GM18861 (cell line): Measurements from ENCODE around the gene DERL3.

ENCODE experiments used
- ATAC-seq: cut with Tn5 transposase; IDR thresholded peaks from one replicate; pipeline ENCODE4 v1.9.1; 2021; ENCODE audit not compliant: unreplicated experiment

Gene DERL3

DNA sequence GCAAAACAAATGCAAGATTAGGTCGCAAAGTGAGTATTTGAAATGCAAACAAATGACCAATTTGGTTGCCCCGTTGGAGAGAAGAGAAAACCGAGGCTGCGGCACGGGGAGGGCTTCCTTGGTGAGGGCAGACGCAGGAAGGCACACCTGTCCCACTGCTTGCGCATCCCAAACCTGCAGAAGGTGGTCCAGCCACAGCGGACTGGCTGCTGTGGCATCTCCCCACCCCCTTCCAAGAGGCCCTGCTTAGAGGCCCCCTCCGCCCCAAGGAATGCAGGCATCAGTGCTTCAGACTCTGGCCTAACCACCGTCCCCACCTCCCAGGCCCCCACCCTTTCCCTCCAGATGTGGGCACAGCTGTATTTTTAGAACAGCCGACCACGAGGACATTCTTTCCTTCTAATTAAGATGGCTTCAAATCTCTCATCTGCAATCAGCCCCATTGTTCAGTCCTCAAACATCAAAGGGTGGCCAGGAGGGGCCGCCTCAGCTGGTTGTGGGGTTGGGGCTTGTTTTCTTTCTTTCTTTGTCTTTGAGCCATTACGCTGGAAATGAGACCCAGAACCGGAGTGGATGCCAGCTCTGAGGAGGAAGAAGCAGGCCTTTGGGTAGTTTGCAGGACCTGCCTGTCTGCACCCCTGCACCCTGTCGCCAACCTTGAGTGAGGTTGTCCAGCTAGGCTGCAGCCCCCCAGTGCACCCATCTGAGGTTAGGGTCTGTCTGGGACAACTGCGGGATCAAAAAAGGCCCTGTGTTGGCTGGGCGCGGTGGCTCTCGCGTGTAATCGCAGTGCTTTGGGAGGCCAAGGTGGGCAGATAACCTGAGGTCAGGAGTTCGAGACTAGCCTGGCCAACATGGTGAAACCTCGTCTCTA, 9.4 kb upstream of the DERL3 start:
- ATAC-seq = no peak

GRCh38 chr22:23847310-23847920, 8.6 kb upstream of the DERL3 start:
- ATAC-seq = no peak

- no peak for ATAC-seq
These were observed 7.3 kb upstream of the DERL3 start for GRCh38 chr22:23846081-23846469.

- ATAC-seq = no peak
These were observed 6.7 kb upstream of the DERL3 start for GRCh38 chr22:23845265-23846080.

DNA sequence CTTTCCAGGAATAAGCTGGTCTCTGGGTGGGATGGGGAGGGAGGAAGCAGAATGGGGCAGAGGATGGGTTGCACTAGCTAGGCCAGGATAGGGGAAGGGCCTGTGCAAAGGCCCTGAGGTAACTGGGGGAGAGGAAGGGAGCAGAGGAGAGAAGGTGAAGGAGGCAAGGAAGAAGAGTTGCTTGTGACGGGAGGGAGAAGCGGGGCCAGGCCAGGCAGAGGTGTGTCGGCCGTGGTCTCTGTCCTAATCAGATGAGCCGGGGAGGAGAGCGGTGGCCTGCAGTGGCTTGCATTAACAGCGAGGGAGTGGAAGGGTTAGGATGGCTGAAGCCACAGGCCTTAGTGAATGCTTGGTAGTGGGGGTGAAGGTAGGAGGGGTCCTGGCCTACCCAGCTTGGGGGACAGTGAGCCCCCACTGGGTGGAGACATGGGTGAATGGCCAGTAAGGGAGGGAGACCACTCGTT, 6.0 kb upstream of the DERL3 start:
- ATAC-seq = no peak

DNA sequence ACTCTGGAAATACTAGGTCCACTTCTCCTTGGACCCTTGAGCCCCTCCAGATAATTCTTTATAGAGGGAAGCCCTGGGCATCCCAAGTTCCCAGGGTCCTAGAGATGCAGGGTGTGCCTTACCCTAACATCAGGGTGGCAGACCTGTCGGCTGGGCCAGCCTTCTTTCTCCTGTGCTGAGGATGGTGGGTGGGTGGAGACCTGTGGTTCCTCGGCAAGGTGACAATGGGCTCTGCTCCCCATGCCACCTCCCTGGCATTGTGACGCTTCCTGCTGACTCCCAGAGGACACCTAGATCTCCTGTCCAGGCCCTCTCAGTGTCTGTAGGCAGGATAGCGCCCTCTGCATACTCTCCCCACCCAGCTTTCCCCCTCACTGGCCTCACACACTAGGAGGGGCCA, 3.8 kb upstream of the DERL3 start:
- ATAC-seq = no peak

DNA sequence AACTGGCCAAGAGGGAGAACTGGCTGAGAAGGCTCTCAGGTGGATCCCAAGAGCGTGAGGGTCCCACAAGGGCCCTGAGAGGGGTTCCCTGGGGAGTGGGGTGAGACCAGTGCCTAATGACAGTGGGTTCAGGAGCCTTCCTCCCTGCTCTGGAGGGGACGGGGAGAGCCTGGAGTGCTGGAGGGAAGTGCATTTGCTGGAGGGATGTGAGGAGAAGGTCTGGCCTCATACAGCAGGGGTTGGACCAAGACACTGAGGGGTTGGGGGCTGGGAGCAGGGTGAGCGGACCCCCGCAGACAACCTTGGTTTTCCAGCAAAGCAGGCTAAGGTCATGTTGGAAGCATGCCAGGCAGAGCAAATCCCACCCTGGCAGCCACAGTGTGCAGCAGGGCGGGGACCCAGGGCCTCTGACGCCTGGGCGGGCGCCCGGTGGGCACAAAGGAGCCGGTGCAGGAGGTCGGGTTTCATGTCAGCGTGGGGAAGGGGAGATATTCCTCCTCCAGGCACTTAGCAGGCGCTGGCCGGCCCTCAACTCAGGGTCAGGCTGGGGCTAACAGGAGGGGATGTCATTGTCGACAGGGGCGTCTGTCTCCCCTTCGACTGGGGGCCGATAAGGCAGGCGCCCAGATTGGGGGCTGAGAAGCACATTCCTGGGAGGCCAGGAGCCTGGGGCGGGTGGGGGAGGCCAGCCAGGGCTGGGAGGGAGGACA, 3.1 kb upstream of the DERL3 start:
- no peak for ATAC-seq

DNA sequence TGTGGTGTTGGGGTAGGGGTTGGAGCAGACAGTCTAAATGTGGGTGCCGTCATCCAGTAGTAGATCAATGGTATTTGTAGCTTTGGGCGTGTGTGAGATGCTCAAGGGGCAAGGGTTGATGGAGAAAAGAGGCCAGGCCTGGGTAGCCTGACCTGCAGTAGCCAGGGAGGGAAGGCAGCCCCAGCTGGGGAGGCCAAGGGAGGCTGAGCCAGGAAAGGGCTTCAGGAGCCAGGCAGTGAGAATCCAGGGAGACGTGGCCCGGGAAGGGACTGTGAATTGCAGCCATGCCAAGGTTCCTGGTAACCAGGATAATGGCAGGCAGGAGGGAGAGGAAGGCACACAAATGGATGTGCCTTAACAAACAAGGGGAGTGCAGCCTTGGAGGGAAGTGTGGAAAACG, 2.5 kb upstream of the DERL3 start:
- ATAC-seq = no peak

- no peak for ATAC-seq
These were observed 1.2 kb upstream of the DERL3 start for GRCh38 chr22:23840026-23840425.

- peak; percentile 5 for ATAC-seq
These were observed 710 bp downstream of the DERL3 start for GRCh38 chr22:23837911-23838680.

GRCh38 chr22:23837496-23837859, 1.3 kb downstream of the DERL3 start:
- ATAC-seq = no peak

- ATAC-seq = no peak
These were observed 1.9 kb downstream of the DERL3 start for GRCh38 chr22:23836692-23837495.

- no peak for ATAC-seq
These were observed 2.5 kb downstream of the DERL3 start for GRCh38 chr22:23836281-23836680.

DNA sequence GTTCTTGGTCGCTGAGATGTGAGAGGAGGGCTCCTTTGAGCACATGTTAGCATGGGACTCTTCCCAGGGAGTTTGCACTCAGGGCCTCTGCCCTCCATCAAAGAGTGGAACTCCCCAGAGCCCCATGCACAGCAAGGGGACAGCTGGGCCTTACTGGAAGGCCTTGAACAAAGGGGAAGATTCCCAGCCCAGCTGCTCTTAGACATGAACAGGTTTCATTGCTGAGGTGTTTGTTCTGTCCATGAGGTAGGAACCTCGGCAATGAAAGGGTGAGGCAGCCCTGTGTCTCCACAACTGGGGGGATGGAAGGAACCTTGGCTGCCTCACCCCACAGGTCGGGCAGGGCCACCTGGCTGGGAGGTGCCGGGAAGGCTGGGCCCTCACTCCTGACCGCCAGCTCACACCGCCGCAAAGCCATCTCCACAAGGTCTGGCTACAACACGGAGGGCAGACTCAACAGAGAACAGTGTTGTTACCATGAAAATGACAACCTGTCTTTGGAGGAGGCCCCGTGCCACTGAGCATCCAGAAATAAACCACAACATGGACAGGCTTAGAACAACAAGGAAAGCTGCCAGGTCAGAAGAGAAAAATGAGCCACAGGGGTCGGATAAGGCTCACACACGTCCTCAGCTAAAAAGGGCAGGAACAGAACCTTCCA, 3.2 kb downstream of the DERL3 start:
- no peak for ATAC-seq

DNA sequence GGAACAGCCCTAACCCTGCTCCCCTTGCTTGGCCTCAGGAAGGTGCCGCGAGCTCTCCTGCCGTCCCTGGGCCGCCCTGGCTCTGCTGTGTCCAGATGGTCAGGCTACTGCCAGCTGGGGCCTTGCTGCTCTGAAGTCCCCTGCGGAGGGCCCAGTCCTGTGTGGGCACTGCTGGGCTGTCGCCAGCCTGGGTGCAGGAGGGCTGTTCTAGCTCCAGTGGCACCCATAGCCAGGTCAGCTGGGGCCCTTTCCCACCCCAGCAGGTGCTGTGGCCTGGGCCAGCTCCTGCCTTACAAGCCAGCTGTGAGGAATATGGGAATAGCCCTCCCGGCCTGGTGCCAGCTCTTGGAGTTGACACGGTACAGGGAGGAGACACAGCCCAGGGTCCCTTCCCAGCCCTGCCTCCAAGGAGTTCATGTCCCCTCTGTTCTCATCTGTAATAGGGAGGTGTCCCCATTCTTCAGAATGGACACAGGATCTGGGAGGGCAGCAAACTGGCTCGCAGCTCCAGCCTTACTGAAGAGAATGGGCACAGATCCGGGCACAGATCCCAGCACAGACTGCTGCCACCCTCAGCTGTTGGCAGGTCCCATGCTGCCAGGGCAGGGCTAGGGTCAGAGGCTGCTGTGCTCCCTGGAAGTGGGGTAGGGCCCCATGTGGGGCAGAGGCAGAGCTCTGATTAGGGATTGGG, 3.9 kb downstream of the DERL3 start:
- ATAC-seq = no peak

GRCh38 chr22:23834406-23834792, 4.4 kb downstream of the DERL3 start:
- no peak for ATAC-seq

DNA sequence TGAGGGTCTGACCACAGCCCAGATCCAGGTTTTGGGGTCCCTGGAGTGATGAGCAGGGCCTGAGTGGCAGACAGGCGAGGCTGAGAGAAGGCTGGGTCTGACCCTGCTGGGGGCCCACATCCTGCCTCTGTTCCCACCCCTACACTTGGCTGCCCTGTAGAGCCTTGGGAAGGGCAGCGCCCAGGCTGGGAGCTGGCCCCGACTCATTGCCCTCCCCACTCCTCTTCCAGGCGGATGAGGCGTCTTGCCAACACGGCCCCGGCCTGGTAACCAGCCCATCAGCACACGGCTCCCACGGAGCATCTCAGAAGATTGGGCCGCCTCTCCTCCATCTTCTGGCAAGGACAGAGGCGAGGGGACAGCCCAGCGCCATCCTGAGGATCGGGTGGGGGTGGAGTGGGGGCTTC, 4.9 kb downstream of the DERL3 start:
- ATAC-seq = no peak

DNA sequence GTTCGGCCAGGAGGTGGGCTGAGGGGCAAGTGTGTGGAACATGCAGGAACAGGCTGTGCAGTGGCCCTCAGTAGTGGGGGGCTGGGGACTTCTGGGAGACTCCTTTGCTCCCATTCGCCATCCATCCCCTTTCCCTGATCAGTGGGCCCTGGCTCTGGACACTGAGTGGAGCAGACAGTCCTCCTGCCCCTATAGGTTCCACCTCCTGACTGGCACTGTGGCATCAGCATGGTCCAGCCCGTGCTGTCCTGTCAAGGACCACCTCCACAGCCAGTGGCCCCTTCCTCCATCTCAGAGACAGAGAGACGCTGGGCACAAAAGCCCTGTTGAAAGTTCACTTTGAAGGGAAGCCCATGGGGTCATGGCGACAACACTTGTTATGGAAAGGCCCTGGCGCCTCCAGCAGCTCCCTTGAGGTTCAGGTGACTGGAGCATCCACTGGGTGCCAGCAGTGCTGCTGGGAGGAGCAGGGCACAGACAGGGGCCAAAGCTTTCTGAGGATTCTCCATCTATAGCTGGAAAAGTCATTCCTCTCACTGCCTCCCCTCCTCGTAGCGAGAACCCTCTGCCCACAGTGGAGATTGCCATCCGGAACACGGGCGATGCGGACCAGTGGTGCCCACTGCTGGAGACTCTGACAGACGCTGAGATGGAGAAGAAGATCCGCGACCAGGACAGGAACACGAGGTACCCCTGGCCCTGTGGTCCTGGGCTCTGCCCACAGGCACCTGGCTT, 5.6 kb downstream of the DERL3 start:
- ATAC-seq = no peak
